CD14-positive monocyte (primary cell): ENCODE data around the gene STXBP5. TPM values are rescaled to one million over a fixed set of nuclear protein-coding genes. Genes with fewer than 3 reads are reported as not detected.

Source experiments
- DNase-seq, 3 donors: peaks; one replicate each; pipeline ENCODE4 v3.0.0-alpha.2; 2011 to 2022
- H2AFZ ChIP-seq: 2 replicates; pipeline ENCODE4 v1.6.0; 2012; ENCODE audit warnings: mild to moderate bottlenecking, low read depth, low read length, inconsistent platforms; ENCODE audit not compliant: insufficient read depth, poor library complexity, severe bottlenecking
- H3K27ac ChIP-seq, 2 donors: 1 replicate in 1 of 2; 2 replicates in 1 of 2; pipeline ENCODE4 v1.5.1; 2012 to 2013; ENCODE audit warnings: low read length in 2 of 2, control low read depth in 1 of 2, inconsistent platforms in 1 of 2, low read depth in 1 of 2, mild to moderate bottlenecking in 1 of 2
- H3K27me3 ChIP-seq, 2 donors: one replicate each; pipeline versions ENCODE4 v1.6.0 to v1.6.1; 2011 to 2013; ENCODE audit warnings: low read length in 2 of 2; ENCODE audit not compliant: control insufficient read depth in 2 of 2, insufficient read depth in 2 of 2
- H3K36me3 ChIP-seq, 2 donors: replicated peaks in 1 of 2; 1 replicate in 1 of 2; 2 replicates in 1 of 2; pipeline versions ENCODE4 v1.5.1 to v1.6.1; 2012 to 2013; ENCODE audit warnings: low read length in 2 of 2, control low read depth in 1 of 2, inconsistent platforms in 1 of 2, mild to moderate bottlenecking in 1 of 2; ENCODE audit not compliant: insufficient read depth in 2 of 2, control insufficient read depth in 1 of 2
- H3K4me1 ChIP-seq, 2 donors: 1 replicate in 1 of 2; 2 replicates in 1 of 2; pipeline versions ENCODE4 v1.5.1 to v1.6.1; 2012 to 2013; ENCODE audit warnings: low read length in 2 of 2, control low read depth in 1 of 2, inconsistent platforms in 1 of 2, mild to moderate bottlenecking in 1 of 2, moderate library complexity in 1 of 2; ENCODE audit not compliant: insufficient read depth in 2 of 2, control insufficient read depth in 1 of 2
- H3K4me2 ChIP-seq: replicated peaks from 2 replicates; pipeline ENCODE3; 2012; ENCODE audit warnings: low read length, moderate library complexity, mild to moderate bottlenecking; ENCODE audit not compliant: poor library complexity, severe bottlenecking; ENCODE audit errors: extremely low read depth
- H3K4me3 ChIP-seq, 3 experiments: fragments of 200-600 bp in 1 of 3; sonication (generic) in 1 of 3; replicated peaks in 1 of 3; 1 replicate in 2 of 3; 2 replicates in 1 of 3; pipeline ENCODE4 v1.5.1; 2011 to 2013; ENCODE audit warnings: low read length in 3 of 3, mild to moderate bottlenecking in 3 of 3, control low read depth in 2 of 3, low read depth in 2 of 3, inconsistent platforms in 1 of 3, moderate library complexity in 1 of 3
- H3K79me2 ChIP-seq: 2 replicates; pipeline ENCODE4 v1.6.0; 2012; ENCODE audit warnings: mild to moderate bottlenecking, control low read depth, inconsistent platforms, low read length, moderate library complexity; ENCODE audit not compliant: insufficient read depth
- H3K9ac ChIP-seq: 2 replicates; pipeline ENCODE4 v1.6.0; 2017; ENCODE audit warnings: low read length, mild to moderate bottlenecking; ENCODE audit not compliant: insufficient read depth, poor library complexity, severe bottlenecking
- H3K9me3 ChIP-seq, 2 donors: replicated peaks in 1 of 2; 1 replicate in 1 of 2; 2 replicates in 1 of 2; pipeline versions ENCODE4 v1.5.1 to v1.6.1; 2012 to 2013; ENCODE audit warnings: low read length in 2 of 2, control low read depth in 1 of 2; ENCODE audit not compliant: control insufficient read depth in 1 of 2, insufficient read depth in 1 of 2
- H4K20me1 ChIP-seq: 2 replicates; pipeline ENCODE4 v1.6.0; 2012; ENCODE audit warnings: mild to moderate bottlenecking, low read length, control low read depth, moderate library complexity; ENCODE audit not compliant: insufficient read depth
- H3K27ac Mint-ChIP-seq, 7 donors: one replicate each; pipeline ENCODE4 v1.8.0; 2020; ENCODE audit warnings: mild to moderate bottlenecking in 7 of 7, mixed read lengths in 7 of 7, moderate library complexity in 6 of 7, inconsistent platforms in 2 of 7
- H3K27me3 Mint-ChIP-seq, 3 donors: one replicate each; pipeline ENCODE4 v1.8.0; 2021 to 2022; ENCODE audit warnings: low read depth in 3 of 3, mild to moderate bottlenecking in 3 of 3, mixed read lengths in 3 of 3, moderate library complexity in 3 of 3, inconsistent platforms in 1 of 3
- H3K36me3 Mint-ChIP-seq, 2 donors: one replicate each; pipeline ENCODE4 v1.8.0; 2020; ENCODE audit warnings: mixed read lengths in 2 of 2, inconsistent platforms in 1 of 2, mild to moderate bottlenecking in 1 of 2
- H3K4me1 Mint-ChIP-seq: one replicate; pipeline ENCODE4 v1.8.0; 2020; ENCODE audit warnings: mild to moderate bottlenecking, mixed read lengths
- H3K4me3 Mint-ChIP-seq, 2 donors: one replicate each; pipeline ENCODE4 v1.8.0; 2020; ENCODE audit warnings: mild to moderate bottlenecking in 2 of 2, mixed read lengths in 2 of 2, moderate library complexity in 1 of 2
- H3K9me3 Mint-ChIP-seq, 7 donors: one replicate each; pipeline ENCODE4 v1.8.0; 2020 to 2022; ENCODE audit warnings: mixed read lengths in 7 of 7, mild to moderate bottlenecking in 6 of 7, moderate library complexity in 6 of 7, inconsistent platforms in 2 of 7
- CTCF ChIP-seq: fragments of 200-600 bp; IDR thresholded peaks from one replicate; pipeline ENCODE4 v1.8.0; 2022; ENCODE audit warnings: antibody characterized with exemption, mild to moderate bottlenecking
- WGBS: methylation state at CpG from one replicate; pipeline ENCODE4 v1.1.5; 2013; ENCODE audit warnings: missing lambda C conversion rate; ENCODE audit not compliant: insufficient coverage; 5-methylcytosine and 5-hydroxymethylcytosine counted together
- intact Hi-C, 2 donors: fragments of 100-400 bp; cut with micrococcal nuclease; formaldehyde crosslinking; loops; one replicate each; pipeline versions ENCODE4 v1.15.0 to v1.15.1; 2023
- polyA plus RNA-seq, 3 donors: library from polyadenylated mRNA; depleted of rRNA in 1 of 3; unstranded in 2 of 3; stranded (reverse) in 1 of 3; fragments of 300-500 nt in 2 of 3; fragments of >200 nt in 1 of 3; fragmentation: Illumina TruSeq in 2 of 3; gene quantifications; 1 replicate in 2 of 3; 2 replicates in 1 of 3; pipeline ENCODE4 v1.2.3, GENCODE V29; 2012 to 2021

Gene STXBP5
- polyA plus RNA-seq, 3 donors = 1.5 to 8.8 (median 2.0) TPM

- Histone ChIP-seq H3K4me1 (peaks cover 2 to 6% of the 10 kb centered on the region in 2 donors), H3K4me3 (no peak overlapping the region), H3K36me3 (peaks cover 8 to 11% of the 10 kb centered on the region in 2 donors), H3K27me3 (no peaks in the 10 kb centered on the region), H3K27ac (no peak overlapping the region), H3K4me2 (no peak overlapping the region), H3K79me2 (peaks cover 8% of the 10 kb centered on the region), H3K9ac (no peak overlapping the region), H3K9me3 (no peaks in the 10 kb centered on the region), H2AFZ (no peak overlapping the region), H4K20me1 (peaks cover under 1% of the 10 kb centered on the region)
- WGBS = 100% methylated on average over 1 of the region's 3 CpGs
- Mint-ChIP-seq H3K27ac (peak overlapping the region in 1 of 7 donors; percentile 41), H3K36me3 (peaks cover 26 to 41% of the 10 kb centered on the region in 2 donors), H3K4me3 (no peak overlapping the region), H3K9me3 (no peaks in the 10 kb centered on the region), H3K27me3 (peaks cover 0 to 2% (median 2%) of the 10 kb centered on the region in 3 donors), H3K4me1 (peaks cover 12% of the 10 kb centered on the region)
- TF ChIP-seq CTCF = no peak
- DNase-seq = no peak
- intact Hi-C loops = no loop called here
Observed at GRCh38 chr6:147216915-147217314, 12.7 kb downstream of the STXBP5 start.

GRCh38 chr6:147217840-147218404, 13.7 kb downstream of the STXBP5 start:
- Mint-ChIP-seq H3K27ac (no peak overlapping the region), H3K4me3 (no peak overlapping the region), H3K36me3 (peaks cover 29 to 44% of the 10 kb centered on the region in 2 donors), H3K4me1 (peaks cover 22% of the 10 kb centered on the region), H3K27me3 (peaks cover 0 to 2% (median 2%) of the 10 kb centered on the region in 3 donors), H3K9me3 (no peaks in the 10 kb centered on the region)
- no peak overlapping the region for H3K4me3 ChIP-seq
- no peak overlapping the region for H3K4me2 ChIP-seq
- H3K27me3 ChIP-seq = no peaks in the 10 kb centered on the region
- peaks cover 6% of the 10 kb centered on the region for H3K79me2 ChIP-seq
- WGBS = no CpG with 5 or more reads among the region's 2 CpGs
- TF ChIP-seq CTCF = no peak
- H4K20me1 ChIP-seq = peaks cover 10% of the 10 kb centered on the region
- H3K9me3 ChIP-seq = no peaks in the 10 kb centered on the region
- intact Hi-C loops = no loop called here
- peaks cover 8 to 13% of the 10 kb centered on the region in 2 donors for H3K4me1 ChIP-seq
- no peak overlapping the region for H2AFZ ChIP-seq
- H3K9ac ChIP-seq = no peak overlapping the region
- peaks cover 8 to 10% of the 10 kb centered on the region in 2 donors for H3K36me3 ChIP-seq
- H3K27ac ChIP-seq = no peak overlapping the region
- DNase-seq = no peak
